HepG2 (cell line): ENCODE measurements around the gene UBAC1. TPM values are rescaled to one million over a fixed set of nuclear protein-coding genes. Genes with fewer than 3 reads are reported as not detected.

Source experiments
- ATF5 ChIP-seq: sonication (generic); formaldehyde crosslinking; IDR thresholded peaks from 2 replicates; pipeline ENCODE4 v1.4.0; 2020; ENCODE audit warnings: mild to moderate bottlenecking, low read depth, missing genetic modification reagents
- CERS6 ChIP-seq: sonication (generic); formaldehyde crosslinking; IDR thresholded peaks from 2 replicates; pipeline ENCODE4 v1.5.0; 2020; ENCODE audit warnings: missing genetic modification reagents
- CSRNP1 ChIP-seq: sonication (generic); formaldehyde crosslinking; IDR thresholded peaks from 2 replicates; pipeline ENCODE4 v1.8.1; 2023; ENCODE audit warnings: mild to moderate bottlenecking, missing genetic modification reagents
- HNF4A ChIP-seq: sonication (generic); formaldehyde crosslinking; IDR thresholded peaks from 2 replicates; pipeline ENCODE4 v1.4.0; 2020; ENCODE audit warnings: missing genetic modification reagents
- KAT8 ChIP-seq: IDR thresholded peaks from 2 replicates; pipeline ENCODE4 v1.6.1; 2016; ENCODE audit warnings: missing genetic modification reagents, missing compliant biosample characterization
- KMT2A ChIP-seq: sonication (generic); formaldehyde crosslinking; IDR thresholded peaks from 2 replicates; pipeline ENCODE4 v1.4.0; 2020; ENCODE audit warnings: missing genetic modification reagents
- NFATC3 ChIP-seq: sonication (generic); formaldehyde crosslinking; IDR thresholded peaks from 2 replicates; pipeline ENCODE4 v1.5.1; 2020; ENCODE audit warnings: mild to moderate bottlenecking, missing genetic modification reagents
- NFYB ChIP-seq: sonication (generic); formaldehyde crosslinking; IDR thresholded peaks from 2 replicates; pipeline ENCODE4 v1.4.0; 2020; ENCODE audit warnings: missing genetic modification reagents
- RORA ChIP-seq: sonication (generic); formaldehyde crosslinking; IDR thresholded peaks from 2 replicates; pipeline ENCODE4 v1.5.0; 2020; ENCODE audit warnings: mild to moderate bottlenecking, missing genetic modification reagents, moderate library complexity
- TIGD3 ChIP-seq: sonication (generic); formaldehyde crosslinking; IDR thresholded peaks from 2 replicates; pipeline ENCODE4 v1.5.1; 2020; ENCODE audit warnings: mild to moderate bottlenecking, missing genetic modification reagents, borderline replicate concordance
- ZBTB34 ChIP-seq: sonication (generic); formaldehyde crosslinking; IDR thresholded peaks from 2 replicates; pipeline ENCODE4 v1.8.0; 2022; ENCODE audit warnings: mild to moderate bottlenecking, missing genetic modification reagents
- ZKSCAN8 ChIP-seq: IDR thresholded peaks from 2 replicates; pipeline ENCODE4 v1.6.1; 2016; ENCODE audit warnings: borderline replicate concordance, missing genetic modification reagents, missing compliant biosample characterization
- ZNF121 ChIP-seq: sonication (generic); formaldehyde crosslinking; IDR thresholded peaks from 2 replicates; pipeline ENCODE4 v1.5.0; 2020; ENCODE audit warnings: mild to moderate bottlenecking, missing genetic modification reagents
- ZNF138 ChIP-seq: sonication (generic); formaldehyde crosslinking; IDR thresholded peaks from 2 replicates; pipeline ENCODE4 v1.5.0; 2020; ENCODE audit warnings: mild to moderate bottlenecking, low read depth, missing genetic modification reagents
- ZNF264 ChIP-seq: sonication (generic); formaldehyde crosslinking; IDR thresholded peaks from 2 replicates; pipeline ENCODE4 v1.4.0; 2020; ENCODE audit warnings: missing genetic modification reagents
- ZNF343 ChIP-seq: sonication (generic); formaldehyde crosslinking; IDR thresholded peaks from 2 replicates; pipeline ENCODE4 v1.4.0; 2020; ENCODE audit warnings: mild to moderate bottlenecking, missing genetic modification reagents
- ZNF556 ChIP-seq: sonication (generic); formaldehyde crosslinking; IDR thresholded peaks from 2 replicates; pipeline ENCODE4 v1.4.0; 2020; ENCODE audit warnings: mild to moderate bottlenecking, missing genetic modification reagents, borderline replicate concordance
- ZNF652 ChIP-seq: IDR thresholded peaks from 2 replicates; pipeline ENCODE4 v1.6.1; 2016; ENCODE audit warnings: low read depth, borderline replicate concordance
- ZNF749 ChIP-seq: sonication (generic); formaldehyde crosslinking; IDR thresholded peaks from 2 replicates; pipeline ENCODE4 v1.8.0; 2022; ENCODE audit warnings: mild to moderate bottlenecking, missing genetic modification reagents, moderate library complexity, borderline replicate concordance
- polyA plus RNA-seq, 8 experiments: library from polyadenylated mRNA; depleted of rRNA in 3 of 8; stranded (reverse) in 7 of 8; unstranded in 1 of 8; fragments of >200 nt; fragmentation: Illumina TruSeq in 4 of 8; extraction: Trizol in 4 of 8; gene quantifications; 2 replicates each; pipeline versions ENCODE4 v1.2.1 to v1.2.3, GENCODE V29; 2011 to 2016; ENCODE audit warnings: low read depth in 4 of 8, missing spikeins in 1 of 8, mixed read lengths in 1 of 8; ENCODE audit not compliant: insufficient read depth in 1 of 8
- total RNA-seq, 5 experiments: library from RNA; depleted of rRNA; stranded (reverse); fragments of >200 nt; fragmentation: Illumina TruSeq; extraction: Trizol; gene quantifications; 2 replicates each; pipeline ENCODE4 v1.2.3, GENCODE V29; 2016; ENCODE audit warnings: low read depth in 1 of 5

The UBAC1 gene
- total and polyA plus RNA-seq, 2 of the 13 experiments (the other 11 are each of a cell fraction or from before 2014, with no cell fraction given), result 32.2 to 34.1 TPM

- TF ChIP-seq CSRNP1 (CRISPR knock-in tag) (no peak), KAT8 (CRISPR knock-in tag) (peak; percentile 79), ZNF121 (CRISPR knock-in tag) (no peak), CERS6 (CRISPR knock-in tag) (no peak), ZNF264 (CRISPR knock-in tag) (no peak), RORA (CRISPR knock-in tag) (no peak), ZBTB34 (CRISPR knock-in tag) (no peak; the same call in 1 of the 2 replicates), NFATC3 (no peak), ZNF749 (CRISPR knock-in tag) (no peak), ZKSCAN8 (no peak), ZNF138 (CRISPR knock-in tag) (no peak), HNF4A (CRISPR knock-in tag) (peak; percentile 24; the same call in 1 of the 2 replicates), KMT2A (peak; percentile 58; the same call in 1 of the 2 replicates), ZNF556 (no peak), TIGD3 (CRISPR knock-in tag) (no peak), ATF5 (CRISPR knock-in tag) (no peak), ZNF652 (CRISPR knock-in tag) (peak; percentile 66), NFYB (CRISPR knock-in tag) (no peak), ZNF343 (CRISPR knock-in tag) (peak; percentile 87; the same call in 1 of the 2 replicates)
Measured at GRCh38 chr9:135992486-135993408, 31.6 kb upstream of the UBAC1 start (continued).
